ENCODE measurements around the gene MRE11. TPM values are rescaled to one million over a fixed set of nuclear protein-coding genes. Genes with fewer than 3 reads are reported as not detected.

MRE11 gene
- total RNA-seq, 1 experiment from 2014 or later, result 40.7 TPM

GRCh38 chr11:94449437-94449836, 44.2 kb downstream of the MRE11 start:
- no peak overlapping the region for H2BK15ac ChIP-seq (ENCODE audit: low read depth, low read length)
- no peak overlapping the region for H3T11ph ChIP-seq (ENCODE audit: low read length)
- no peak overlapping the region for H3K23ac ChIP-seq (ENCODE audit: insufficient read length, low read depth, low read length)
- no peak for TF ChIP-seq CTCF (conservative IDR thresholded peaks at IDR 0.05)
- Mint-ChIP-seq H3K27me3 (ENCODE audit: low read depth) (no peaks in the 10 kb centered on the region), H3K9me3 (no peaks in the 10 kb centered on the region), H3K4me1 (no peaks in the 10 kb centered on the region), H3K27ac (no peak overlapping the region), H3K36me3 (ENCODE audit: insufficient read depth in 1 of 3, low read depth in 3 of 3) (peaks cover 4 to 33% (median 27%) of the 10 kb centered on the region in 3 experiments; a peak in 6 of 7 replicates), H3K4me3 (no peak overlapping the region)
- H4K91ac ChIP-seq (ENCODE audit: insufficient read length, low read depth, low read length), result no peak overlapping the region
- H4K8ac ChIP-seq (replicated peaks; ENCODE audit: insufficient read length, low read depth, low read length), result no peak overlapping the region
- H3K23me2 ChIP-seq (ENCODE audit: insufficient read length, low read depth, low read length, poor library complexity, severe bottlenecking), result no peaks in the 10 kb centered on the region
- no peak overlapping the region for H2BK20ac ChIP-seq (ENCODE audit: low read depth, low read length, poor library complexity, severe bottlenecking)
- no peak overlapping the region for H3K4me2 ChIP-seq (ENCODE audit: insufficient read depth, insufficient read length, low read length)
- H3K9ac ChIP-seq (ENCODE audit: extremely low read depth, insufficient read length, low read length), result no peak overlapping the region
- no peak overlapping the region for H4K5ac ChIP-seq (ENCODE audit: insufficient read length, low read depth, low read length)
- H2BK120ac ChIP-seq (ENCODE audit: low read depth, low read length, poor library complexity, severe bottlenecking), result no peak overlapping the region
- H3K9me3 ChIP-seq (ENCODE audit: control insufficient read depth, low read depth, low read length), result no peaks in the 10 kb centered on the region
- 100% methylated on average over 1 of the region's 2 CpGs for WGBS (ENCODE audit: extremely low coverage, insufficient read length, low lambda C conversion rate)
- H3K27ac ChIP-seq (ENCODE audit: insufficient read length, low read depth, low read length), result no peak overlapping the region
- no peak overlapping the region for H3K14ac ChIP-seq (ENCODE audit: insufficient read depth, low read length)
- H3K18ac ChIP-seq (ENCODE audit: insufficient read length, low read depth, low read length), result no peak overlapping the region
- H3K56ac ChIP-seq (ENCODE audit: insufficient read length, low read depth, low read length), result no peak overlapping the region
- DNase-seq, result no peak
- H3K4me1 ChIP-seq (ENCODE audit: insufficient read depth, low read length), result no peaks in the 10 kb centered on the region
- H3K79me2 ChIP-seq (ENCODE audit: insufficient read depth, low read length), result no peaks in the 10 kb centered on the region
- no peaks in the 10 kb centered on the region for H3K27me3 ChIP-seq (ENCODE audit: insufficient read depth, low read length)
- H4K20me1 ChIP-seq (ENCODE audit: control insufficient read depth, insufficient read depth, insufficient read length), result no peaks in the 10 kb centered on the region
- H3K4ac ChIP-seq (ENCODE audit: low read depth, low read length), result no peak overlapping the region
- no peaks in the 10 kb centered on the region for H3K79me1 ChIP-seq (ENCODE audit: insufficient read depth, low read depth, low read length, poor library complexity, severe bottlenecking)
- no peak overlapping the region for H2BK5ac ChIP-seq (ENCODE audit: insufficient read length, low read length)
- H2BK12ac ChIP-seq (ENCODE audit: insufficient read length, low read depth, low read length), result no peak overlapping the region
- H2AK5ac ChIP-seq (ENCODE audit: insufficient read length, low read length), result no peak overlapping the region
- H2AFZ ChIP-seq (ENCODE audit: low read length), result no peak overlapping the region

All from H9 (cell line).